A673 (cell line): ENCODE results near the gene C6orf62. TPM values are rescaled to one million over a fixed set of nuclear protein-coding genes. Genes with fewer than 3 reads are reported as not detected.
"Not testable (repeated sequence)": the region's sequence is repeated elsewhere in the genome, so short reads cannot be mapped to it uniquely, and the experiment has no call there.

Experiments used
- BruUV-seq: library from RNA; stranded (reverse); fragments of 400-500 nt; replicated peaks from 2 replicates; lab custom pipeline; 2021; lab: Mats Ljungman, UMichigan
- CTCF ChIA-PET: fragments of 300-600 bp; sonication (Branson Sonifier 250); formaldehyde crosslinking; loops from one replicate; lab custom pipeline; 2022; ENCODE audit warnings: antibody characterized with exemption; lab: Charles Lee
- POLR2A ChIA-PET: fragments of 300-600 bp; sonication (Branson Sonifier 250); formaldehyde crosslinking; loops from one replicate; lab custom pipeline; 2022; ENCODE audit warnings: antibody characterized with exemption; ENCODE audit not compliant: low non-redundant PET; lab: Charles Lee
- DNase-seq: peaks from one replicate; pipeline ENCODE4 v3.0.0-alpha.2; 2015; ENCODE audit warnings: low spot score
- H3K27ac ChIP-seq: fragments of 200-600 bp; sonication (generic); 2 replicates; pipeline ENCODE4 v1.5.1; 2016; ENCODE audit warnings: mixed run types, low read depth, mild to moderate bottlenecking, mixed read lengths, antibody characterized with exemption, low read length; ENCODE audit not compliant: poor library complexity, severe bottlenecking
- H3K27me3 ChIP-seq: fragments of 200-600 bp; sonication (generic); replicated peaks from 2 replicates; pipeline ENCODE4 v1.6.1; 2017; ENCODE audit warnings: mixed run types, low read depth, mild to moderate bottlenecking, mixed read lengths, antibody characterized with exemption, low read length; ENCODE audit not compliant: insufficient read depth, poor library complexity
- H3K36me3 ChIP-seq: fragments of 200-600 bp; sonication (generic); 2 replicates; pipeline ENCODE4 v1.6.1; 2016; ENCODE audit warnings: mixed run types, mild to moderate bottlenecking, mixed read lengths, antibody characterized with exemption, low read length; ENCODE audit not compliant: insufficient read depth, poor library complexity, severe bottlenecking
- H3K4me1 ChIP-seq: fragments of 200-600 bp; sonication (generic); 2 replicates; pipeline ENCODE4 v1.6.1; 2017; ENCODE audit warnings: mixed run types, mild to moderate bottlenecking, mixed read lengths, antibody characterized with exemption, low read length; ENCODE audit not compliant: insufficient read depth, poor library complexity, severe bottlenecking
- H3K4me3 ChIP-seq: fragments of 200-600 bp; sonication (generic); 2 replicates; pipeline ENCODE4 v1.5.1; 2016; ENCODE audit warnings: low read depth, mixed run types, mild to moderate bottlenecking, mixed read lengths, low read length; ENCODE audit not compliant: poor library complexity, severe bottlenecking
- H3K9me3 ChIP-seq: fragments of 200-600 bp; sonication (generic); 2 replicates; pipeline ENCODE4 v1.6.1; 2016; ENCODE audit warnings: mixed run types, low read depth, mild to moderate bottlenecking, mixed read lengths, antibody characterized with exemption, low read length; ENCODE audit not compliant: poor library complexity, severe bottlenecking
- EZH2 ChIP-seq: fragments of 200-600 bp; sonication (generic); IDR thresholded peaks from 2 replicates; pipeline ENCODE4 v1.6.1; 2017; ENCODE audit warnings: borderline replicate concordance, low read depth, mild to moderate bottlenecking, mixed read lengths, antibody characterized with exemption, low read length; ENCODE audit not compliant: poor library complexity, severe bottlenecking
- intact Hi-C: fragments of 100-400 bp; cut with micrococcal nuclease; formaldehyde crosslinking; loops from one replicate; pipeline ENCODE4 v1.10.0; 2022; ENCODE audit not compliant: unreplicated experiment
- total RNA-seq: library from RNA; stranded (reverse); gene quantifications from 2 replicates; pipeline ENCODE4 v1.2.3, GENCODE V29; 2021
- TF ChIP-seq, protein P1 (sequence below): fragments of 300-800, 200-600 bp; sonication (generic); conservative IDR thresholded peaks from 2 replicates; pipeline ENCODE4 v1.5.1; 2017; ENCODE audit warnings: low read depth, mild to moderate bottlenecking, antibody characterized with exemption, low read length, moderate library complexity, mixed read lengths

C6orf62 gene
- total RNA-seq, 1 experiment from 2014 or later: 107 TPM

DNA sequence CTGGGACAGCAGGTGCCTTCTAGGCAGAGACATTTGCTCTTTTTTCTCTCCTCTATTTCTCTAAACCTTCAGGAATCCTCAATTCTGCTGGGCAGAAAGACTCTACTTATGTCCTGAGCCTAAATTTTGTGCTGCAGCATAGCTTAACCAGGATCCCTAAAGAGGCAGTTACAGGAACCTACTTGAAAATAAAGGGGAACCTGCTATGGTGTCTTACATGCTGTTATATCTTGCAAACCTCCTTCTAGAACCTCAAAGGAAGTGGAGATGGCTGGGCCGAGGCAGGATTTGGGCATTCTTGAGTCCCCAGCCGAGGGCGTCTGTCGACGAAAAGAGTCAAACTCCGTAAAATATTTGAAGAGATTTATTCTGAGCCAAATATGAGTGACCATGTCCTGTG, 38.7 kb upstream of the C6orf62 start:
- Histone ChIP-seq H3K4me1 (no peaks in the 10 kb centered on the region), H3K36me3 (no peaks in the 10 kb centered on the region), H3K4me3 (no peak overlapping the region), H3K27me3 (no peaks in the 10 kb centered on the region), H3K9me3 (no peaks in the 10 kb centered on the region), H3K27ac (no peak overlapping the region)
- ChIA-PET CTCF (no interaction called here), POLR2A (no interaction called here)
- no peak for DNase-seq
- TF ChIP-seq EZH2: no peak
- TF ChIP-seq, protein P1, sequence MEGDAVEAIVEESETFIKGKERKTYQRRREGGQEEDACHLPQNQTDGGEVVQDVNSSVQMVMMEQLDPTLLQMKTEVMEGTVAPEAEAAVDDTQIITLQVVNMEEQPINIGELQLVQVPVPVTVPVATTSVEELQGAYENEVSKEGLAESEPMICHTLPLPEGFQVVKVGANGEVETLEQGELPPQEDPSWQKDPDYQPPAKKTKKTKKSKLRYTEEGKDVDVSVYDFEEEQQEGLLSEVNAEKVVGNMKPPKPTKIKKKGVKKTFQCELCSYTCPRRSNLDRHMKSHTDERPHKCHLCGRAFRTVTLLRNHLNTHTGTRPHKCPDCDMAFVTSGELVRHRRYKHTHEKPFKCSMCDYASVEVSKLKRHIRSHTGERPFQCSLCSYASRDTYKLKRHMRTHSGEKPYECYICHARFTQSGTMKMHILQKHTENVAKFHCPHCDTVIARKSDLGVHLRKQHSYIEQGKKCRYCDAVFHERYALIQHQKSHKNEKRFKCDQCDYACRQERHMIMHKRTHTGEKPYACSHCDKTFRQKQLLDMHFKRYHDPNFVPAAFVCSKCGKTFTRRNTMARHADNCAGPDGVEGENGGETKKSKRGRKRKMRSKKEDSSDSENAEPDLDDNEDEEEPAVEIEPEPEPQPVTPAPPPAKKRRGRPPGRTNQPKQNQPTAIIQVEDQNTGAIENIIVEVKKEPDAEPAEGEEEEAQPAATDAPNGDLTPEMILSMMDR: no peak
- intact Hi-C loops: no loop called here
- no TSS peak for BruUV-seq

DNA sequence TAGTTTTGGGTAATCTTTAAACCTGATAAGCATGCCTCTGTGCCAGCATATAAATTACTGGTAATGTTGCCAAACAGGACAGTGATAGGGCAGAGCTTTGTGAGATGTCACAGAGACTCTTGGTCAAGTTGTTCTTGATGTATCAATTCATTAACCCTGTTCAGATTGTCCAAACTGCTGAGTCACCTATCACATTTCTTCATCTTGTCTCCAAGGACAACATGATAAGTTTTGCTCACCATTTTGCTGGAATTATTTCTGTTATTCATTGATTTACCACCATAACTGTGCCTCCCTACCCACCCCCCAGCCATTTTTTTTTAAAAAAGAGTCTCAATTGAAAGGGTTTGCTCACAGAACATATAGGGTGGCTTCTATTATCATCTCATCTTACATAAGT, 36.3 kb upstream of the C6orf62 start:
- CTCF ChIA-PET: no interaction called here
- Histone ChIP-seq H3K36me3 (no peaks in the 10 kb centered on the region), H3K4me3 (no peak overlapping the region), H3K27me3 (no peaks in the 10 kb centered on the region), H3K9me3 (no peaks in the 10 kb centered on the region), H3K4me1 (no peaks in the 10 kb centered on the region), H3K27ac (no peak overlapping the region)
- BruUV-seq: no TSS peak
- POLR2A ChIA-PET: no interaction called here
- DNase-seq: no peak
- TF ChIP-seq, protein P1: no peak
- TF ChIP-seq EZH2: no peak
- intact Hi-C loops: no loop called here

DNA sequence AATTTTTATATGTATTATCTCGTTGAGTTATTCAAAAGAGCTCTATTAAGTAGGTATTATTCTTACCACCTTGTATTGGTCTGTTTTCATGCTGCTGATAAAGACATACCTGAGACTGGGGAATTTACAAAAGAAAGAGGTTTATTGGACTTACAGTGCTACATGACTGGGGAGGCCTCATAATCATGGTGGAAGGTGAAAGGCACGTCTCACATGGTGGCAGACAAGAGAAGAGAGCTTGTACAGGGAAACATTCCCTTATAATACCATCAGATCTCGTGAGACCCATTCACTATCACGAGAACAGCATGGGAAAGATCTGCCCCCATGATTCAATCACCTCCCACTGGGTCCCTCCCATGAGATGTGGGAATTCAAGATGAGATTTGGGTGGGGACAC, 35.4 kb upstream of the C6orf62 start:
- POLR2A ChIA-PET: not testable (repeated sequence)

DNA sequence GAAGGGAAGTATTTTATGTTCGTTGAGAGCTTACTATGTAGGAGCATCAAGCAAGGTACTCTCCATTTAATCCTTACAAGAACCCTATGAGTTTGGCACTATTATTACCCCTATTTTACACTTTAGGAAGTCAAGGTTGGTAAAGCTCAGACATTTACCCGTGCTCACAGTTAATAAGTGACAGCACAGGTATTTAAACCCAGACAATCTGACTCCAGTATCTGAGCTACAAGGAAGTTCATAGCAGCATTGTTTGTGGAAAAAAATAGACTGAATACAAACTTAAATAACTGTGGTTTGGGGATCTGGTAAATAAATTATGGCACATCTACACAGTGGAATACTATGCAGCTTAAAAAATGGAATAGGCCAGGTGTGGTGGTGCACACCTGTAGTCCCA, 34.6 kb upstream of the C6orf62 start:
- ChIA-PET CTCF (no interaction called here), POLR2A (no interaction called here)
- Histone ChIP-seq H3K36me3 (no peaks in the 10 kb centered on the region), H3K27ac (no peak overlapping the region), H3K27me3 (no peaks in the 10 kb centered on the region), H3K4me3 (no peak overlapping the region), H3K9me3 (no peaks in the 10 kb centered on the region), H3K4me1 (no peaks in the 10 kb centered on the region)
- no peak for DNase-seq
- BruUV-seq: no TSS peak
- intact Hi-C loops: no loop called here
- TF ChIP-seq, protein P1: no peak

More for the DNA sequence above, 35.4 kb upstream of the C6orf62 start:
- H3K9me3 ChIP-seq, H3K36me3 ChIP-seq, DNase-seq, H3K27ac ChIP-seq, CTCF ChIA-PET, H3K27me3 ChIP-seq, H3K4me1 ChIP-seq, H3K4me3 ChIP-seq, BruUV-seq, intact Hi-C loops: not testable (repeated sequence)
